GM23248 (cell line): ENCODE results near the gene SPRED1.

Source experiments
- EZH2 ChIP-seq: fragments of 200-600 bp; sonication (generic); IDR thresholded peaks from 2 replicates; pipeline ENCODE4 v1.6.1; 2018; ENCODE audit warnings: antibody characterized with exemption, mild to moderate bottlenecking; ENCODE audit not compliant: insufficient read depth, poor library complexity, severe bottlenecking
- EZH2phosphoT487 ChIP-seq: fragments of 200-600 bp; sonication (generic); IDR thresholded peaks from 2 replicates; pipeline ENCODE4 v1.6.1; 2018; ENCODE audit warnings: antibody characterized with exemption, moderate library complexity, mild to moderate bottlenecking, low read depth; ENCODE audit not compliant: insufficient read depth

DNA sequence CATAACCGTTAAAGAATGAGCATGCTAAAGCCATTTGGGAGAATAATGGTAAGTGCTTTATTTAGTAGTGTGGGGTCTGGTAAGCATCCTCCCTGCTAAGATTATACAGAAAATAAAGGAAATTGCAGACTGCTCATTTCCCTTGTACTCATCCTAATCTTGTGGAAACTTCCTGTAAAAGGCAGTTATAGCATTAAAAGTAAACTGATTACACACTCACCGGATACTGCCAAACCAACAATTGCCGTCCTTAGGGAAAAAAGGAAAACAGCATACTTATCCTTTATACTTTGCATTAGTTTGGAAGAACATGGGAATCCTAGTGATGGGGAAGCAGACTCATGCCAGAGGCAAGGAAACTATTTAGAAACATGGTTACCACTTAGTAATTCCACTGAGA, 5.3 kb upstream of the SPRED1 start:
- no peak for TF ChIP-seq EZH2
- no peak for TF ChIP-seq EZH2phosphoT487
